Mesendoderm (in vitro differentiated cells): ENCODE data around the gene ARMH3.

Experiments used
- DNase-seq: peaks from one replicate; pipeline ENCODE4 v3.0.0; 2013
- H2AK5ac ChIP-seq: 2 replicates; pipeline ENCODE4 v1.6.1; 2013; ENCODE audit warnings: low read length, inconsistent platforms
- H2BK120ac ChIP-seq: 2 replicates; pipeline ENCODE4 v1.6.1; 2013; ENCODE audit warnings: low read depth, mild to moderate bottlenecking, low read length, moderate library complexity, mixed read lengths
- H2BK15ac ChIP-seq: replicated peaks from 2 replicates; pipeline ENCODE4 v1.6.1; 2013; ENCODE audit warnings: low read depth, mild to moderate bottlenecking, moderate library complexity
- H2BK5ac ChIP-seq: 2 replicates; pipeline ENCODE4 v1.6.1; 2013; ENCODE audit warnings: low read length, inconsistent platforms
- H3K18ac ChIP-seq: 2 replicates; pipeline ENCODE4 v1.6.1; 2013; ENCODE audit warnings: mild to moderate bottlenecking, low read length, mixed read lengths
- H3K23ac ChIP-seq: one replicate; pipeline ENCODE4 v1.6.1; 2013; ENCODE audit warnings: low read length
- H3K27ac ChIP-seq: 2 replicates; pipeline ENCODE4 v1.5.1; 2013; ENCODE audit warnings: low read depth, mild to moderate bottlenecking, inconsistent platforms, low read length, moderate library complexity
- H3K27me3 ChIP-seq: 2 replicates; pipeline ENCODE4 v1.6.1; 2013; ENCODE audit warnings: low read length, control low read depth, mild to moderate bottlenecking, inconsistent platforms; ENCODE audit not compliant: insufficient read depth, poor library complexity
- H3K36me3 ChIP-seq: 2 replicates; pipeline ENCODE4 v1.6.1; 2013; ENCODE audit warnings: low read length, inconsistent platforms; ENCODE audit not compliant: control insufficient read depth, insufficient read depth
- H3K4ac ChIP-seq: one replicate; pipeline ENCODE4 v1.6.1; 2013; ENCODE audit warnings: low read depth, mild to moderate bottlenecking, low read length, moderate library complexity
- H3K4me1 ChIP-seq: 2 replicates; pipeline ENCODE4 v1.6.1; 2013; ENCODE audit warnings: low read depth, low read length, inconsistent platforms; ENCODE audit not compliant: control insufficient read depth
- H3K4me2 ChIP-seq: 2 replicates; pipeline ENCODE4 v1.6.1; 2013; ENCODE audit warnings: low read length
- H3K4me3 ChIP-seq: 2 replicates; pipeline ENCODE4 v1.5.1; 2013; ENCODE audit warnings: mild to moderate bottlenecking, low read length
- H3K56ac ChIP-seq: one replicate; pipeline ENCODE4 v1.6.1; 2013; ENCODE audit warnings: low read length
- H3K79me1 ChIP-seq: 2 replicates; pipeline ENCODE4 v1.6.1; 2013; ENCODE audit warnings: low read length, inconsistent platforms
- H3K79me2 ChIP-seq: 2 replicates; pipeline ENCODE4 v1.6.1; 2013; ENCODE audit warnings: mild to moderate bottlenecking, low read length; ENCODE audit not compliant: control insufficient read depth, insufficient read depth
- H3K9ac ChIP-seq: 2 replicates; pipeline ENCODE4 v1.6.1; 2013; ENCODE audit warnings: low read length, inconsistent platforms
- H4K5ac ChIP-seq: one replicate; pipeline ENCODE4 v1.6.1; 2013; ENCODE audit warnings: low read length
- H4K8ac ChIP-seq: one replicate; pipeline ENCODE4 v1.6.1; 2013; ENCODE audit warnings: low read depth, mild to moderate bottlenecking, control low read depth, low read length, moderate library complexity
- WGBS: extraction: QIAGEN DNeasy Blood & Tissue Kit; methylation state at CpG from one replicate; pipeline ENCODE4 v1.1.7; 2013; ENCODE audit warnings: low lambda C conversion rate, missing lambda C conversion rate; ENCODE audit not compliant: insufficient coverage; ENCODE audit errors: extremely low coverage; 5-methylcytosine and 5-hydroxymethylcytosine counted together

Gene ARMH3

GRCh38 chr10:101939729-101940128, 116.2 kb downstream of the ARMH3 start:
- Histone ChIP-seq H2BK120ac (no peak overlapping the region), H2BK5ac (no peak overlapping the region), H3K79me2 (no peaks in the 10 kb centered on the region), H3K27ac (no peak overlapping the region), H3K27me3 (no peaks in the 10 kb centered on the region), H3K4me2 (no peak overlapping the region), H3K4me3 (no peak overlapping the region), H3K56ac (no peak overlapping the region), H3K18ac (no peak overlapping the region), H3K4ac (no peak overlapping the region), H3K9ac (no peak overlapping the region), H4K8ac (no peak overlapping the region), H2AK5ac (no peak overlapping the region), H3K79me1 (no peaks in the 10 kb centered on the region), H4K5ac (no peak overlapping the region), H3K4me1 (no peaks in the 10 kb centered on the region), H2BK15ac (no peak overlapping the region), H3K23ac (no peak overlapping the region), H3K36me3 (no peaks in the 10 kb centered on the region)
- no peak for DNase-seq
- no CpG with 5 or more reads among the region's 3 CpGs for WGBS

- DNase-seq = no peak
- H2AK5ac ChIP-seq = no peak overlapping the region
- H3K79me2 ChIP-seq = no peaks in the 10 kb centered on the region
- no peak overlapping the region for H3K9ac ChIP-seq
- no peak overlapping the region for H2BK120ac ChIP-seq
- no CpG with 5 or more reads among the region's 3 CpGs for WGBS
- no peak overlapping the region for H3K4ac ChIP-seq
- no peak overlapping the region for H4K8ac ChIP-seq
- H3K56ac ChIP-seq = no peak overlapping the region
- no peak overlapping the region for H4K5ac ChIP-seq
- H2BK15ac ChIP-seq = no peak overlapping the region
- no peaks in the 10 kb centered on the region for H3K36me3 ChIP-seq
- no peak overlapping the region for H3K27ac ChIP-seq
- no peaks in the 10 kb centered on the region for H3K4me1 ChIP-seq
- H3K4me3 ChIP-seq = no peak overlapping the region
- no peaks in the 10 kb centered on the region for H3K79me1 ChIP-seq
- H2BK5ac ChIP-seq = no peak overlapping the region
- H3K27me3 ChIP-seq = no peaks in the 10 kb centered on the region
- H3K18ac ChIP-seq = no peak overlapping the region
- H3K4me2 ChIP-seq = no peak overlapping the region
- H3K23ac ChIP-seq = no peak overlapping the region
Measured at GRCh38 chr10:101939008-101939648, 116.8 kb downstream of the ARMH3 start.

- Histone ChIP-seq H3K9ac (no peak overlapping the region), H3K79me1 (no peaks in the 10 kb centered on the region), H3K79me2 (no peaks in the 10 kb centered on the region), H3K4me3 (no peak overlapping the region), H3K27me3 (no peaks in the 10 kb centered on the region), H3K4me1 (no peaks in the 10 kb centered on the region), H3K18ac (no peak overlapping the region), H2AK5ac (no peak overlapping the region), H3K4ac (no peak overlapping the region), H4K8ac (no peak overlapping the region), H3K56ac (no peak overlapping the region), H2BK5ac (no peak overlapping the region), H3K4me2 (no peak overlapping the region), H2BK15ac (no peak overlapping the region), H3K36me3 (no peaks in the 10 kb centered on the region), H3K27ac (no peak overlapping the region), H4K5ac (no peak overlapping the region), H2BK120ac (no peak overlapping the region), H3K23ac (no peak overlapping the region)
- no CpG with 5 or more reads among the region's 3 CpGs for WGBS
- peak; percentile 19 for DNase-seq
Measured at GRCh38 chr10:101938305-101939007, 117.5 kb downstream of the ARMH3 start.

- DNase-seq = no peak
- Histone ChIP-seq H3K18ac (no peak overlapping the region), H3K27me3 (no peaks in the 10 kb centered on the region), H3K4ac (no peak overlapping the region), H3K36me3 (no peaks in the 10 kb centered on the region), H3K23ac (peak overlapping the region; percentile 29), H2BK5ac (no peak overlapping the region), H2AK5ac (no peak overlapping the region), H3K27ac (no peak overlapping the region), H3K79me2 (no peaks in the 10 kb centered on the region), H3K56ac (no peak overlapping the region), H3K79me1 (no peaks in the 10 kb centered on the region), H3K4me2 (no peak overlapping the region), H2BK120ac (no peak overlapping the region), H3K4me3 (no peak overlapping the region), H4K8ac (no peak overlapping the region), H3K9ac (no peak overlapping the region), H2BK15ac (no peak overlapping the region), H3K4me1 (no peaks in the 10 kb centered on the region), H4K5ac (no peak overlapping the region)
- no CpG with 5 or more reads among the region's 2 CpGs for WGBS
Measured at GRCh38 chr10:101935431-101935830, 120.5 kb downstream of the ARMH3 start.

- Histone ChIP-seq H3K79me1 (no peaks in the 10 kb centered on the region), H2BK120ac (no peak overlapping the region), H4K5ac (no peak overlapping the region), H3K4ac (no peak overlapping the region), H2AK5ac (no peak overlapping the region), H2BK15ac (no peak overlapping the region), H3K56ac (no peak overlapping the region), H3K79me2 (no peaks in the 10 kb centered on the region), H3K9ac (no peak overlapping the region), H3K4me2 (no peak overlapping the region), H3K27me3 (no peaks in the 10 kb centered on the region), H4K8ac (no peak overlapping the region), H3K4me1 (no peaks in the 10 kb centered on the region), H3K36me3 (no peaks in the 10 kb centered on the region), H2BK5ac (no peak overlapping the region), H3K4me3 (no peak overlapping the region), H3K23ac (no peak overlapping the region), H3K27ac (no peak overlapping the region), H3K18ac (no peak overlapping the region)
- no peak for DNase-seq
- WGBS = no CpG with 5 or more reads among the region's 3 CpGs
Measured at GRCh38 chr10:101934686-101935305, 121.2 kb downstream of the ARMH3 start.
